ENCODE data around the gene TBX2. TPM values are rescaled to one million over a fixed set of nuclear protein-coding genes. Genes with fewer than 3 reads are reported as not detected.

Gene TBX2
- total RNA-seq, 1 experiment from 2014 or later: not detected

DNA sequence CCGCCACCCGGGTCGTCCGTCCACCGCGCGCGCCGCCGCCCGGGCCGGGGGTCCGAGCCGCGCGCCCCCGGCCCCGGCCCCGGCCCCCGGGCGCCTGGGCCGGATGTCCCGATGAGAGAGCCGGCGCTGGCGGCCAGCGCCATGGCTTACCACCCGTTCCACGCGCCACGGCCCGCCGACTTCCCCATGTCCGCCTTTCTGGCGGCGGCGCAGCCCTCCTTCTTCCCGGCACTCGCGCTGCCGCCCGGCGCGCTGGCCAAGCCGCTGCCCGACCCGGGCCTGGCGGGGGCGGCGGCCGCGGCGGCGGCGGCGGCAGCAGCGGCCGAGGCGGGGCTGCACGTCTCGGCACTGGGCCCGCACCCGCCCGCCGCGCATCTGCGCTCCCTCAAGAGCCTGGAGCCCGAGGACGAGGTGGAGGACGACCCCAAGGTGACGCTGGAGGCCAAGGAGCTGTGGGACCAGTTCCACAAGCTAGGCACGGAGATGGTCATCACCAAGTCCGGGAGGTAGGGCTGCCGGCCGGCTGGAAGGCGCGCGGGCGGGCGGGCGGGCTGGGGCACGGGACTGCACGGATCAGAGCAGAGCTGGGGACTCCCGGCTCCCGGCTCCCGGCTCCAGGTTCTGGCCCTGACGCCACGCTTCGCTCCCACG is 548 bp downstream of the TBX2 start:
- peak; percentile 64 for DNase-seq
- H4K20me1 ChIP-seq (ENCODE audit: control insufficient read depth, insufficient read depth, insufficient read length): peaks cover 2% of the 10 kb centered on the region
- Mint-ChIP-seq H3K4me3 (peak overlapping the region; percentile 35 to 62; a peak in 2 of 5 replicates), H3K4me1 (peaks cover 28 to 34% of the 10 kb centered on the region in 2 experiments), H3K27ac (no peak overlapping the region), H3K27me3 (ENCODE audit: low read depth) (peaks cover 93% of the 10 kb centered on the region), H3K9me3 (peaks cover 0 to 5% of the 10 kb centered on the region in 2 experiments; a peak in 4 of 5 replicates), H3K36me3 (ENCODE audit: insufficient read depth in 1 of 3, low read depth in 3 of 3) (no peaks in the 10 kb centered on the region)
- no peak overlapping the region for H3K4me2 ChIP-seq (ENCODE audit: insufficient read depth, insufficient read length, low read length)
- no peak overlapping the region for H3K56ac ChIP-seq (ENCODE audit: insufficient read length, low read depth, low read length)
- no peak overlapping the region for H2BK20ac ChIP-seq (ENCODE audit: low read depth, low read length, poor library complexity, severe bottlenecking)
- H3K18ac ChIP-seq (ENCODE audit: insufficient read length, low read depth, low read length): no peak overlapping the region
- no peaks in the 10 kb centered on the region for H3K9me3 ChIP-seq (ENCODE audit: control insufficient read depth, low read depth, low read length)
- no peaks in the 10 kb centered on the region for H3K79me1 ChIP-seq (ENCODE audit: insufficient read depth, low read depth, low read length, poor library complexity, severe bottlenecking)
- H2AK5ac ChIP-seq (ENCODE audit: insufficient read length, low read length): no peak overlapping the region
- H2AFZ ChIP-seq (ENCODE audit: low read length): no peak overlapping the region
- no peak overlapping the region for H4K5ac ChIP-seq (ENCODE audit: insufficient read length, low read depth, low read length)
- TF ChIP-seq, protein P1, sequence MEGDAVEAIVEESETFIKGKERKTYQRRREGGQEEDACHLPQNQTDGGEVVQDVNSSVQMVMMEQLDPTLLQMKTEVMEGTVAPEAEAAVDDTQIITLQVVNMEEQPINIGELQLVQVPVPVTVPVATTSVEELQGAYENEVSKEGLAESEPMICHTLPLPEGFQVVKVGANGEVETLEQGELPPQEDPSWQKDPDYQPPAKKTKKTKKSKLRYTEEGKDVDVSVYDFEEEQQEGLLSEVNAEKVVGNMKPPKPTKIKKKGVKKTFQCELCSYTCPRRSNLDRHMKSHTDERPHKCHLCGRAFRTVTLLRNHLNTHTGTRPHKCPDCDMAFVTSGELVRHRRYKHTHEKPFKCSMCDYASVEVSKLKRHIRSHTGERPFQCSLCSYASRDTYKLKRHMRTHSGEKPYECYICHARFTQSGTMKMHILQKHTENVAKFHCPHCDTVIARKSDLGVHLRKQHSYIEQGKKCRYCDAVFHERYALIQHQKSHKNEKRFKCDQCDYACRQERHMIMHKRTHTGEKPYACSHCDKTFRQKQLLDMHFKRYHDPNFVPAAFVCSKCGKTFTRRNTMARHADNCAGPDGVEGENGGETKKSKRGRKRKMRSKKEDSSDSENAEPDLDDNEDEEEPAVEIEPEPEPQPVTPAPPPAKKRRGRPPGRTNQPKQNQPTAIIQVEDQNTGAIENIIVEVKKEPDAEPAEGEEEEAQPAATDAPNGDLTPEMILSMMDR (conservative IDR thresholded peaks at IDR 0.05): no peak
- H3K14ac ChIP-seq (ENCODE audit: insufficient read depth, low read length): no peak overlapping the region
- H2BK5ac ChIP-seq (ENCODE audit: insufficient read length, low read length): no peak overlapping the region
- no peak overlapping the region for H2BK12ac ChIP-seq (ENCODE audit: insufficient read length, low read depth, low read length)
- no peak overlapping the region for H2BK15ac ChIP-seq (ENCODE audit: low read depth, low read length)
- peaks cover 90% of the 10 kb centered on the region for H3K27me3 ChIP-seq (ENCODE audit: insufficient read depth, low read length)
- H4K91ac ChIP-seq (ENCODE audit: insufficient read length, low read depth, low read length): no peak overlapping the region
- H4K8ac ChIP-seq (replicated peaks; ENCODE audit: insufficient read length, low read depth, low read length): no peak overlapping the region
- H3K4ac ChIP-seq (ENCODE audit: low read depth, low read length): no peak overlapping the region
- H3K27ac ChIP-seq (ENCODE audit: insufficient read length, low read depth, low read length): no peak overlapping the region
- H3K79me2 ChIP-seq (ENCODE audit: insufficient read depth, low read length): no peaks in the 10 kb centered on the region
- no peak overlapping the region for H3K23ac ChIP-seq (ENCODE audit: insufficient read length, low read depth, low read length)
- no CpG with 5 or more reads among the region's 90 CpGs for WGBS (ENCODE audit: extremely low coverage, insufficient read length, low lambda C conversion rate)
- H3T11ph ChIP-seq (ENCODE audit: low read length): no peak overlapping the region
- H2BK120ac ChIP-seq (ENCODE audit: low read depth, low read length, poor library complexity, severe bottlenecking): no peak overlapping the region
- no peaks in the 10 kb centered on the region for H3K4me1 ChIP-seq (ENCODE audit: insufficient read depth, low read length)
- peaks cover 11% of the 10 kb centered on the region for H3K23me2 ChIP-seq (ENCODE audit: insufficient read length, low read depth, low read length, poor library complexity, severe bottlenecking)
- no peak overlapping the region for H3K9ac ChIP-seq (ENCODE audit: extremely low read depth, insufficient read length, low read length)

All from H9 (cell line).